Panc1 (cell line): ENCODE data around the gene HYCC2. TPM values are rescaled to one million over a fixed set of nuclear protein-coding genes. Genes with fewer than 3 reads are reported as not detected.
A peak's percentile ranks its signal among the peaks of the same experiment; 100 is the strongest.

ENCODE experiments used
- ATAC-seq: fragments of 200-7000 bp; cut with Tn5 transposase; 2 replicates; pipeline ENCODE4 v1.9.1; 2020; ENCODE audit warnings: mild to moderate bottlenecking, moderate library complexity
- BruUV-seq: library from RNA; stranded (reverse); fragments of 400-500 nt; replicated peaks from 2 replicates; lab custom pipeline; 2021; lab: Mats Ljungman, UMichigan
- CTCF ChIA-PET: fragments of 300-600 bp; sonication (Branson Sonifier 250); formaldehyde crosslinking; loops from one replicate; lab custom pipeline; 2022; ENCODE audit warnings: antibody characterized with exemption; lab: Charles Lee
- POLR2A ChIA-PET: fragments of 300-600 bp; sonication (Branson Sonifier 250); formaldehyde crosslinking; loops from one replicate; lab custom pipeline; 2022; ENCODE audit warnings: antibody characterized with exemption; lab: Charles Lee
- DNase-seq: peaks from one replicate; pipeline ENCODE4 v3.0.0-alpha.2; 2010; ENCODE audit warnings: low read depth, low spot score
- H3K27ac ChIP-seq: 2 replicates; pipeline ENCODE4 v1.5.1; 2011; ENCODE audit warnings: mild to moderate bottlenecking, low read length, inconsistent platforms
- H3K27me3 ChIP-seq: fragments of 200-500 bp; sonication (Bioruptor generic); 2 replicates; pipeline ENCODE4 v1.6.0; 2014; ENCODE audit warnings: low read length, inconsistent platforms; ENCODE audit not compliant: control insufficient read depth, insufficient read depth
- H3K36me3 ChIP-seq: fragments of 200-500 bp; sonication (Bioruptor generic); 2 replicates; pipeline ENCODE4 v1.5.1; 2014; ENCODE audit warnings: inconsistent platforms, mild to moderate bottlenecking, low read length, moderate library complexity; ENCODE audit not compliant: control insufficient read depth, insufficient read depth
- H3K4me1 ChIP-seq: 2 replicates; pipeline ENCODE4 v1.5.1; 2011; ENCODE audit warnings: inconsistent platforms, mild to moderate bottlenecking, low read length, moderate library complexity; ENCODE audit not compliant: control insufficient read depth, insufficient read depth
- H3K4me3 ChIP-seq, 2 experiments: 2 replicates each; pipeline ENCODE4 v1.5.1; 2011 to 2012; ENCODE audit warnings: low read depth in 2 of 2, low read length in 2 of 2, mild to moderate bottlenecking in 2 of 2, inconsistent platforms in 1 of 2, moderate library complexity in 1 of 2
- H3K9me3 ChIP-seq: fragments of 200-500 bp; sonication (Bioruptor generic); 2 replicates; pipeline ENCODE4 v1.5.1; 2014; ENCODE audit warnings: low read depth, mild to moderate bottlenecking, inconsistent platforms, low read length, moderate library complexity; ENCODE audit not compliant: control insufficient read depth, insufficient read depth
- POLR2AphosphoS5 ChIP-seq: IDR thresholded peaks from 2 replicates; pipeline ENCODE4 v1.6.1; 2012; ENCODE audit warnings: mild to moderate bottlenecking, low read depth, low read length, moderate library complexity
- REST ChIP-seq, 2 experiments: IDR thresholded peaks; 2 replicates each; pipeline ENCODE4 v1.6.1; 2011 to 2012; ENCODE audit warnings: low read depth in 2 of 2, control low read depth in 1 of 2, low read length in 1 of 2, mild to moderate bottlenecking in 1 of 2, moderate library complexity in 1 of 2; ENCODE audit not compliant: insufficient read depth in 1 of 2
- SIN3A ChIP-seq: IDR thresholded peaks from 2 replicates; pipeline ENCODE4 v1.6.1; 2012; ENCODE audit warnings: low read depth, mild to moderate bottlenecking, low read length, moderate library complexity, borderline replicate concordance; ENCODE audit not compliant: insufficient read depth
- TCF7L2 ChIP-seq: IDR thresholded peaks from 2 replicates; pipeline ENCODE4 v1.6.1; 2011; ENCODE audit warnings: mild to moderate bottlenecking, low read depth, low read length, inconsistent platforms
- in situ Hi-C: cut with HindIII; loops from 2 replicates; pipeline ENCODE4 v1.10.0; 2016; ENCODE audit warnings: low sequenced_read_pairs, low pct_unique_long_range_greater_than_20kb
- intact Hi-C: fragments of 100-400 bp; cut with micrococcal nuclease; formaldehyde crosslinking; loops from one replicate; pipeline ENCODE4 v1.10.0; 2022; ENCODE audit not compliant: unreplicated experiment
- total RNA-seq: library from RNA; stranded (reverse); gene quantifications from one replicate; pipeline ENCODE4 v1.2.1, GENCODE V29; 2021; ENCODE audit not compliant: unreplicated experiment
- TF ChIP-seq, protein P1 (sequence below): fragments of 450-650 bp; IDR thresholded peaks from 2 replicates; pipeline ENCODE4 v1.5.1; 2017; ENCODE audit warnings: mild to moderate bottlenecking

HYCC2 gene
- total RNA-seq, 1 experiment from 2014 or later, result 12.0 TPM

DNA sequence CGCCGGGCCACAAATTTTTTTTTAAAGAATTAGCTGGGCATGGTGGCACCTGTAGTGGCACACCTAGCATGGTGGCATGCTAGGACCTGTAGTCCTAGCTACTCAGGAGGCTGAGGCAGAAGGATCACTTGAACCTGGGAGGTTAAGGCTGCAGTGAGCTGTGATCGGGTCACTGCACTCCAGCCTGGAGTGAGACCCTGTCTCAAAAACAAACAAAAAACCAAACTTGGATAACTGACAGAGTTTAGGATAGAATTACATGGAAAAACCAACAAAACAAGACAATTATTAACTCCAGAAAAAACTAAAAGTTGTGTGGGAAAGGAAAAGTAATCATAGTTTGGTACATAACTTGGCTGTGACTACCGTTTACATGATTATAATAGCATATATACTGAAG is 42.9 kb upstream of the HYCC2 start:
- Histone ChIP-seq H3K9me3 (no peaks in the 10 kb centered on the region), H3K36me3 (no peaks in the 10 kb centered on the region), H3K27me3 (no peaks in the 10 kb centered on the region), H3K4me3 (no peak overlapping the region), H3K27ac (peak overlapping the region; percentile 100; the same call in 1 of the 2 replicates), H3K4me1 (peaks cover 8% of the 10 kb centered on the region)
- no peak for ATAC-seq
- ChIA-PET CTCF (no interaction called here), POLR2A (no interaction called here)
- intact Hi-C loops (no loop called here), in situ Hi-C loops (no loop called here)
- TF ChIP-seq REST (IDR thresholded peaks at IDR 0.05; ENCODE audit: insufficient read depth in 1 of 2, low read depth in 2 of 2, low read length in 1 of 2) (no peak), TCF7L2 (no peak), SIN3A (no peak), POLR2AphosphoS5 (no peak)
- TF ChIP-seq, protein P1, sequence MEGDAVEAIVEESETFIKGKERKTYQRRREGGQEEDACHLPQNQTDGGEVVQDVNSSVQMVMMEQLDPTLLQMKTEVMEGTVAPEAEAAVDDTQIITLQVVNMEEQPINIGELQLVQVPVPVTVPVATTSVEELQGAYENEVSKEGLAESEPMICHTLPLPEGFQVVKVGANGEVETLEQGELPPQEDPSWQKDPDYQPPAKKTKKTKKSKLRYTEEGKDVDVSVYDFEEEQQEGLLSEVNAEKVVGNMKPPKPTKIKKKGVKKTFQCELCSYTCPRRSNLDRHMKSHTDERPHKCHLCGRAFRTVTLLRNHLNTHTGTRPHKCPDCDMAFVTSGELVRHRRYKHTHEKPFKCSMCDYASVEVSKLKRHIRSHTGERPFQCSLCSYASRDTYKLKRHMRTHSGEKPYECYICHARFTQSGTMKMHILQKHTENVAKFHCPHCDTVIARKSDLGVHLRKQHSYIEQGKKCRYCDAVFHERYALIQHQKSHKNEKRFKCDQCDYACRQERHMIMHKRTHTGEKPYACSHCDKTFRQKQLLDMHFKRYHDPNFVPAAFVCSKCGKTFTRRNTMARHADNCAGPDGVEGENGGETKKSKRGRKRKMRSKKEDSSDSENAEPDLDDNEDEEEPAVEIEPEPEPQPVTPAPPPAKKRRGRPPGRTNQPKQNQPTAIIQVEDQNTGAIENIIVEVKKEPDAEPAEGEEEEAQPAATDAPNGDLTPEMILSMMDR, result no peak
- DNase-seq, result no peak
- no TSS peak for BruUV-seq

DNA sequence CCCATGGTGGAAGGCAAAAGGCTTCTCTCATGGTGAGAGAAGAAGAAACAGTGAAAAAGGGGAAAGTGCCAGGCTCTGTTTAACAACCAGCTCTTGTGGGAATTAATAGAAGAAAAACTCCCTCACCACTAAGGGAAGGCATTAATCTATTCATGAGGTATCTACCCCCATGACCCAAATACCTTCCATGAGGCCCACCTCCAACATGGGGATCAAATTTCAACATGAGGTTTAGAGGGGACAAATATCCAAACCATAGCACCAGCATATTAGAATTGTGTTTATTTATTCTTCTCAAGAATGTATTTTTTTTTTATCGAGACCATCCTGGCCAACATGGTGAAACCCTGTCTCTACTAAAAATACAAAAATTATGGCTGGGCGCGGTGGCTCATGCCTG is 39.6 kb upstream of the HYCC2 start:
- Histone ChIP-seq H3K27me3 (no peaks in the 10 kb centered on the region), H3K27ac (no peak overlapping the region), H3K4me3 (no peak overlapping the region), H3K9me3 (no peaks in the 10 kb centered on the region), H3K4me1 (peaks cover 5% of the 10 kb centered on the region), H3K36me3 (no peaks in the 10 kb centered on the region)
- ChIA-PET CTCF (no interaction called here), POLR2A (interaction anchor here (0.7 kb wide), 1 partner anchor 222 kb away, joined by 4 read pairs; no protein-coding TSS in a partner anchor)
- BruUV-seq, result no TSS peak
- DNase-seq (no peak), ATAC-seq (no peak)
- intact Hi-C loops, result no loop called here
- TF ChIP-seq POLR2AphosphoS5, result no peak
- TF ChIP-seq, protein P1, result no peak
- in situ Hi-C loops, result no loop called here
